ENCODE data around the gene FGA. TPM values are rescaled to one million over a fixed set of nuclear protein-coding genes. Genes with fewer than 3 reads are reported as not detected.

The FGA gene
- total and polyA plus RNA-seq, 9 of the 15 experiments (the other 6 are each of a cell fraction or from before 2014, with no cell fraction given): 0.04 to 2.5 (median 0.07) TPM; not detected in 5

GRCh38 chr4:154579927-154580326, 10.6 kb downstream of the FGA start:
- no TSS peak for BruUV-seq (replicated peaks)
- Histone ChIP-seq H3K27me3 (ENCODE audit: control insufficient read depth in 2 of 2, insufficient read depth in 2 of 2, low read length in 2 of 2) (no peaks in the 10 kb centered on the region), H3K4me3 (no peak overlapping the region), H3K9me1 (ENCODE audit: control insufficient read depth, insufficient read depth, low read length) (no peaks in the 10 kb centered on the region), H3K36me3 (ENCODE audit: control insufficient read depth, insufficient read depth, low read length) (no peaks in the 10 kb centered on the region), H4K20me1 (replicated peaks; ENCODE audit: control insufficient read depth, insufficient read depth, low read length) (no peaks in the 10 kb centered on the region), H2AFZ (ENCODE audit: low read depth, low read length) (no peak overlapping the region), H3K9ac (ENCODE audit: insufficient read depth in 1 of 2, low read depth in 2 of 2, low read length in 2 of 2) (no peak overlapping the region), H3K4me2 (ENCODE audit: insufficient read depth, low read length) (no peak overlapping the region), H3K4me1 (replicated peaks in 1 of 2; ENCODE audit: control insufficient read depth in 2 of 2, insufficient read depth in 2 of 2, low read length in 2 of 2) (no peaks in the 10 kb centered on the region; a peak in 1 of 5 replicates), H3K79me2 (ENCODE audit: control insufficient read depth, insufficient read depth, low read length) (no peaks in the 10 kb centered on the region), H3K9me3 (replicated peaks; ENCODE audit: control insufficient read depth, insufficient read depth, low read depth, low read length) (no peaks in the 10 kb centered on the region), H3K27ac (ENCODE audit: extremely low read depth, low read depth, low read length) (no peak overlapping the region)
- no peak for FAIRE-seq
- in situ Hi-C loops (cut with MboI): no loop called here
- no peak for ATAC-seq
- ChIA-PET POLR2A (interaction anchor here (0.7 kb wide), 1 partner anchor 10 kb away, joined by 3 read pairs; no protein-coding TSS in a partner anchor), CTCF (ENCODE audit: low intra/inter-chr PET ratio) (no interaction called here)
- intact Hi-C loops (cut with micrococcal nuclease): no loop called here
- DNase-seq (ENCODE audit: extremely low read depth in 1 of 4, low spot score in 3 of 4): no peak
- TF ChIP-seq HOXB6 (CRISPR knock-in tag; IDR thresholded peaks at IDR 0.05; ENCODE audit: borderline replicate concordance): no peak
- no peak for TF ChIP-seq TCF3 (CRISPR knock-in tag; IDR thresholded peaks at IDR 0.05)
- TF ChIP-seq ZNF77 (CRISPR knock-in tag; IDR thresholded peaks at IDR 0.05): no peak

- in situ Hi-C loops (cut with MboI): no loop called here
- H3K4me2 ChIP-seq (ENCODE audit: insufficient read depth, low read length): no peak overlapping the region
- CTCF ChIA-PET (ENCODE audit: low intra/inter-chr PET ratio): no interaction called here
- H3K27ac ChIP-seq (ENCODE audit: extremely low read depth, low read depth, low read length): no peak overlapping the region
- DNase-seq (ENCODE audit: extremely low read depth in 1 of 4, low spot score in 3 of 4) (no peak), ATAC-seq (no peak), FAIRE-seq (no peak)
- no peaks in the 10 kb centered on the region for H3K9me3 ChIP-seq (replicated peaks; ENCODE audit: control insufficient read depth, insufficient read depth, low read depth, low read length)
- no peaks in the 10 kb centered on the region for H3K9me1 ChIP-seq (ENCODE audit: control insufficient read depth, insufficient read depth, low read length)
- no peaks in the 10 kb centered on the region; a peak in 1 of 5 replicates for H3K4me1 ChIP-seq (replicated peaks in 1 of 2; ENCODE audit: control insufficient read depth in 2 of 2, insufficient read depth in 2 of 2, low read length in 2 of 2)
- 0% methylated on average over 1 of the region's 1 CpG for WGBS (ENCODE audit: insufficient coverage, low coverage, missing lambda C conversion rate)
- intact Hi-C loops (cut with micrococcal nuclease): no loop called here
- no peaks in the 10 kb centered on the region for H3K27me3 ChIP-seq (ENCODE audit: control insufficient read depth in 2 of 2, insufficient read depth in 2 of 2, low read length in 2 of 2)
- no peaks in the 10 kb centered on the region for H3K36me3 ChIP-seq (ENCODE audit: control insufficient read depth, insufficient read depth, low read length)
- POLR2A ChIA-PET: no interaction called here
- no TSS peak for BruUV-seq (replicated peaks)
- no peaks in the 10 kb centered on the region for H3K79me2 ChIP-seq (ENCODE audit: control insufficient read depth, insufficient read depth, low read length)
- H3K9ac ChIP-seq (ENCODE audit: insufficient read depth in 1 of 2, low read depth in 2 of 2, low read length in 2 of 2): no peak overlapping the region
- H3K4me3 ChIP-seq: no peak overlapping the region
- no peaks in the 10 kb centered on the region for H4K20me1 ChIP-seq (replicated peaks; ENCODE audit: control insufficient read depth, insufficient read depth, low read length)
- no peak overlapping the region for H2AFZ ChIP-seq (ENCODE audit: low read depth, low read length)
- TF ChIP-seq SUPT5H (IDR thresholded peaks at IDR 0.05) (no peak), MITF (IDR thresholded peaks at IDR 0.05) (no peak), C11orf30 (IDR thresholded peaks at IDR 0.05; ENCODE audit: low read depth) (peak; percentile 56), SP1 (CRISPR knock-in tag; IDR thresholded peaks at IDR 0.05) (no peak), MCM3 (IDR thresholded peaks at IDR 0.05) (no peak), KAT8 (IDR thresholded peaks at IDR 0.05; ENCODE audit: low read depth) (no peak), HDAC3 (IDR thresholded peaks at IDR 0.05; ENCODE audit: borderline replicate concordance, partially characterized antibody) (no peak), ZNF316 (IDR thresholded peaks at IDR 0.05) (peak; percentile 80), ZNF133 (CRISPR knock-in tag; IDR thresholded peaks at IDR 0.05) (no peak), MIER1 (IDR thresholded peaks at IDR 0.05; ENCODE audit: low read depth) (no peak), ATF6 (CRISPR knock-in tag; IDR thresholded peaks at IDR 0.05) (no peak), SREBF1 (IDR thresholded peaks at IDR 0.05; ENCODE audit: borderline replicate concordance, low read depth, low read length) (no peak)
Observed at GRCh38 chr4:154578919-154579318, 11.6 kb downstream of the FGA start.

Measured in K562 (cell line).